Trophoblast cell (in vitro differentiated cells and primary cell): Measurements from ENCODE around the gene FFAR3.

Experiments used
- DNase-seq, 2 donors: peaks; one replicate each; pipeline ENCODE4 v3.0.0-alpha.2; 2016
- H2AFZ ChIP-seq: 2 replicates; pipeline ENCODE4 v1.6.1; 2013; ENCODE audit warnings: low read length, moderate library complexity, mild to moderate bottlenecking; ENCODE audit not compliant: insufficient read depth, poor library complexity
- H2AK5ac ChIP-seq: 2 replicates; pipeline ENCODE4 v1.6.1; 2013; ENCODE audit warnings: mild to moderate bottlenecking, low read length
- H2BK120ac ChIP-seq: 2 replicates; pipeline ENCODE4 v1.6.1; 2013; ENCODE audit warnings: low read length, mild to moderate bottlenecking, moderate library complexity; ENCODE audit not compliant: insufficient read depth, poor library complexity
- H2BK12ac ChIP-seq: 2 replicates; pipeline ENCODE4 v1.6.1; 2013; ENCODE audit warnings: mild to moderate bottlenecking, low read length, moderate library complexity
- H2BK5ac ChIP-seq: 2 replicates; pipeline ENCODE4 v1.6.1; 2013; ENCODE audit warnings: low read length, low read depth, moderate library complexity, mild to moderate bottlenecking; ENCODE audit not compliant: poor library complexity
- H3K14ac ChIP-seq: 2 replicates; pipeline ENCODE4 v1.6.1; 2013; ENCODE audit warnings: mild to moderate bottlenecking, low read length
- H3K18ac ChIP-seq: 2 replicates; pipeline ENCODE4 v1.6.1; 2013; ENCODE audit warnings: mild to moderate bottlenecking, low read length
- H3K23ac ChIP-seq: 2 replicates; pipeline ENCODE4 v1.6.1; 2013; ENCODE audit warnings: low read length
- H3K27ac ChIP-seq: 2 replicates; pipeline ENCODE4 v1.5.1; 2013; ENCODE audit warnings: low read depth, mild to moderate bottlenecking, inconsistent platforms, low read length, moderate library complexity
- H3K27me3 ChIP-seq: 2 replicates; pipeline ENCODE4 v1.6.1; 2013; ENCODE audit warnings: inconsistent platforms, mild to moderate bottlenecking, low read length, moderate library complexity; ENCODE audit not compliant: insufficient read depth
- H3K36me3 ChIP-seq, 2 experiments: 1 replicate in 1 of 2; 2 replicates in 1 of 2; pipeline ENCODE4 v1.6.1; 2013; ENCODE audit warnings: low read length in 2 of 2, mild to moderate bottlenecking in 2 of 2, moderate library complexity in 1 of 2; ENCODE audit not compliant: insufficient read depth in 2 of 2, control insufficient read depth in 1 of 2
- H3K4ac ChIP-seq: 2 replicates; pipeline ENCODE4 v1.6.1; 2013; ENCODE audit warnings: low read depth, mild to moderate bottlenecking, low read length, moderate library complexity
- H3K4me1 ChIP-seq, 2 experiments: 1 replicate in 1 of 2; 2 replicates in 1 of 2; pipeline ENCODE4 v1.6.1; 2013; ENCODE audit warnings: low read length in 2 of 2, mild to moderate bottlenecking in 2 of 2, moderate library complexity in 1 of 2; ENCODE audit not compliant: insufficient read depth in 2 of 2, control insufficient read depth in 1 of 2
- H3K4me2 ChIP-seq: 2 replicates; pipeline ENCODE4 v1.6.1; 2013; ENCODE audit warnings: inconsistent platforms, mild to moderate bottlenecking, low read length, moderate library complexity
- H3K4me3 ChIP-seq: 2 replicates; pipeline ENCODE4 v1.5.1; 2013; ENCODE audit warnings: mild to moderate bottlenecking, low read depth, low read length, inconsistent platforms
- H3K79me1 ChIP-seq: one replicate; pipeline ENCODE4 v1.6.1; 2013; ENCODE audit warnings: low read length
- H3K79me2 ChIP-seq: 2 replicates; pipeline ENCODE4 v1.6.1; 2013; ENCODE audit warnings: low read length, mild to moderate bottlenecking; ENCODE audit not compliant: control insufficient read depth, insufficient read depth, poor library complexity
- H3K9ac ChIP-seq: 2 replicates; pipeline ENCODE4 v1.6.1; 2013; ENCODE audit warnings: mild to moderate bottlenecking, low read length
- H3K9me3 ChIP-seq: 2 replicates; pipeline ENCODE4 v1.6.1; 2013; ENCODE audit warnings: low read depth, mild to moderate bottlenecking, control low read depth, inconsistent platforms, low read length; ENCODE audit not compliant: insufficient read depth
- H4K12ac ChIP-seq: 2 replicates; pipeline ENCODE4 v1.6.1; 2013; ENCODE audit warnings: low read depth, mild to moderate bottlenecking, low read length, moderate library complexity
- H4K8ac ChIP-seq: 2 replicates; pipeline ENCODE4 v1.6.1; 2013; ENCODE audit warnings: low read depth, mild to moderate bottlenecking, low read length, moderate library complexity
- H4K91ac ChIP-seq: one replicate; pipeline ENCODE4 v1.6.1; 2013; ENCODE audit warnings: low read depth, mild to moderate bottlenecking, low read length, moderate library complexity
- WGBS: extraction: QIAGEN DNeasy Blood & Tissue Kit; methylation state at CpG from one replicate; pipeline ENCODE4 v1.1.7; 2013; ENCODE audit warnings: missing lambda C conversion rate; ENCODE audit not compliant: insufficient read length, insufficient coverage; ENCODE audit errors: extremely low coverage; 5-methylcytosine and 5-hydroxymethylcytosine counted together

The FFAR3 gene

GRCh38 chr19:35395382-35396199 is 37.3 kb downstream of the FFAR3 start:
- H4K12ac ChIP-seq: no peak overlapping the region
- no peak overlapping the region for H3K14ac ChIP-seq
- peaks cover 2% of the 10 kb centered on the region for H3K9me3 ChIP-seq
- H3K9ac ChIP-seq: no peak overlapping the region
- H3K27me3 ChIP-seq: no peaks in the 10 kb centered on the region
- no peak overlapping the region for H3K27ac ChIP-seq
- no peaks in the 10 kb centered on the region for H3K4me1 ChIP-seq
- no peak for DNase-seq
- no peak overlapping the region for H4K91ac ChIP-seq
- H3K79me1 ChIP-seq: no peaks in the 10 kb centered on the region
- no peak overlapping the region for H4K8ac ChIP-seq
- H3K4me2 ChIP-seq: no peak overlapping the region
- H3K36me3 ChIP-seq: no peaks in the 10 kb centered on the region
- H2BK12ac ChIP-seq: no peak overlapping the region
- no peak overlapping the region for H2AK5ac ChIP-seq
- no peak overlapping the region for H2AFZ ChIP-seq
- no peak overlapping the region for H3K18ac ChIP-seq
- no peak overlapping the region for H2BK120ac ChIP-seq
- H3K4ac ChIP-seq: no peak overlapping the region
- H3K23ac ChIP-seq: no peak overlapping the region
- no CpG with 5 or more reads among the region's 19 CpGs for WGBS
- no peak overlapping the region for H3K4me3 ChIP-seq
- no peaks in the 10 kb centered on the region for H3K79me2 ChIP-seq
- H2BK5ac ChIP-seq: no peak overlapping the region

GRCh38 chr19:35396240-35396885 is 38.1 kb downstream of the FFAR3 start:
- WGBS: no CpG with 5 or more reads among the region's 14 CpGs
- Histone ChIP-seq H4K12ac (no peak overlapping the region), H2BK5ac (no peak overlapping the region), H4K8ac (no peak overlapping the region), H3K4me1 (no peaks in the 10 kb centered on the region), H3K79me1 (no peaks in the 10 kb centered on the region), H2BK12ac (no peak overlapping the region), H3K23ac (no peak overlapping the region), H3K27ac (no peak overlapping the region), H3K79me2 (no peaks in the 10 kb centered on the region), H2AFZ (no peak overlapping the region), H3K14ac (no peak overlapping the region), H3K36me3 (no peaks in the 10 kb centered on the region), H3K4ac (no peak overlapping the region), H3K4me2 (no peak overlapping the region), H3K4me3 (no peak overlapping the region), H2BK120ac (no peak overlapping the region), H2AK5ac (no peak overlapping the region), H4K91ac (no peak overlapping the region), H3K27me3 (no peaks in the 10 kb centered on the region), H3K18ac (no peak overlapping the region), H3K9me3 (peaks cover 2% of the 10 kb centered on the region), H3K9ac (no peak overlapping the region)
- no peak for DNase-seq

GRCh38 chr19:35397064-35397463 is 38.8 kb downstream of the FFAR3 start:
- Histone ChIP-seq H3K4me2 (no peak overlapping the region), H3K9ac (no peak overlapping the region), H2AFZ (no peak overlapping the region), H3K27ac (no peak overlapping the region), H2BK5ac (no peak overlapping the region), H3K36me3 (no peaks in the 10 kb centered on the region), H3K4ac (no peak overlapping the region), H3K23ac (no peak overlapping the region), H2BK120ac (no peak overlapping the region), H2BK12ac (no peak overlapping the region), H3K4me3 (no peak overlapping the region), H3K4me1 (no peaks in the 10 kb centered on the region), H4K91ac (no peak overlapping the region), H3K9me3 (peaks cover 2% of the 10 kb centered on the region), H2AK5ac (no peak overlapping the region), H3K27me3 (no peaks in the 10 kb centered on the region), H3K18ac (no peak overlapping the region), H4K8ac (no peak overlapping the region), H3K79me2 (no peaks in the 10 kb centered on the region), H3K79me1 (no peaks in the 10 kb centered on the region), H3K14ac (no peak overlapping the region), H4K12ac (no peak overlapping the region)
- WGBS: no CpG with 5 or more reads among the region's 6 CpGs
- no peak for DNase-seq

GRCh38 chr19:35398570-35398969 is 40.3 kb downstream of the FFAR3 start:
- no peak overlapping the region for H4K12ac ChIP-seq
- H3K36me3 ChIP-seq: no peaks in the 10 kb centered on the region
- no peak for DNase-seq
- no peaks in the 10 kb centered on the region for H3K9me3 ChIP-seq
- no peaks in the 10 kb centered on the region for H3K27me3 ChIP-seq
- H2BK120ac ChIP-seq: no peak overlapping the region
- H3K9ac ChIP-seq: no peak overlapping the region
- no peak overlapping the region for H4K91ac ChIP-seq
- H3K27ac ChIP-seq: no peak overlapping the region
- no peaks in the 10 kb centered on the region for H3K79me2 ChIP-seq
- H3K14ac ChIP-seq: no peak overlapping the region
- H3K18ac ChIP-seq: no peak overlapping the region
- H3K4ac ChIP-seq: no peak overlapping the region
- no CpG with 5 or more reads among the region's 12 CpGs for WGBS
- H3K23ac ChIP-seq: no peak overlapping the region
- H3K79me1 ChIP-seq: no peaks in the 10 kb centered on the region
- no peaks in the 10 kb centered on the region for H3K4me1 ChIP-seq
- H2AFZ ChIP-seq: no peak overlapping the region
- no peak overlapping the region for H3K4me2 ChIP-seq
- H4K8ac ChIP-seq: no peak overlapping the region
- no peak overlapping the region for H2AK5ac ChIP-seq
- no peak overlapping the region for H3K4me3 ChIP-seq
- no peak overlapping the region for H2BK12ac ChIP-seq
- no peak overlapping the region for H2BK5ac ChIP-seq
